Calu3 (cell line): Measurements from ENCODE around the gene SUFU. TPM values are rescaled to one million over a fixed set of nuclear protein-coding genes. Genes with fewer than 3 reads are reported as not detected.

Source experiments
- BruUV-seq: library from RNA; stranded (reverse); fragments of 400-500 nt; replicated peaks from 2 replicates; lab custom pipeline; 2021; lab: Mats Ljungman, UMichigan
- CTCF ChIA-PET: fragments of 300-600 bp; sonication (Branson Sonifier 250); formaldehyde crosslinking; loops from one replicate; lab custom pipeline; 2022; ENCODE audit warnings: antibody characterized with exemption; lab: Charles Lee
- DNase-seq: peaks from one replicate; pipeline ENCODE4 v3.0.0; 2022
- H3K27ac Mint-ChIP-seq: one replicate; pipeline ENCODE4 v1.8.0; 2022; ENCODE audit warnings: mixed read lengths; ENCODE audit not compliant: unreplicated experiment
- H3K27me3 Mint-ChIP-seq: one replicate; pipeline ENCODE4 v1.8.0; 2022; ENCODE audit warnings: mixed read lengths; ENCODE audit not compliant: unreplicated experiment
- H3K36me3 Mint-ChIP-seq: one replicate; pipeline ENCODE4 v1.8.0; 2022; ENCODE audit warnings: mild to moderate bottlenecking, moderate library complexity, mixed read lengths; ENCODE audit not compliant: insufficient read depth, unreplicated experiment
- H3K4me1 Mint-ChIP-seq: one replicate; pipeline ENCODE4 v1.8.0; 2022; ENCODE audit warnings: mild to moderate bottlenecking, low read depth, mixed read lengths; ENCODE audit not compliant: unreplicated experiment
- H3K4me3 Mint-ChIP-seq: one replicate; pipeline ENCODE4 v1.8.0; 2022; ENCODE audit warnings: mild to moderate bottlenecking, low read depth, moderate library complexity, mixed read lengths; ENCODE audit not compliant: unreplicated experiment
- H3K9me3 Mint-ChIP-seq: one replicate; pipeline ENCODE4 v1.8.0; 2022; ENCODE audit warnings: low read depth, mixed read lengths; ENCODE audit not compliant: unreplicated experiment
- intact Hi-C: fragments of 100-400 bp; cut with micrococcal nuclease; formaldehyde crosslinking; loops from one replicate; pipeline ENCODE4 v1.10.0; 2022; ENCODE audit not compliant: unreplicated experiment
- total RNA-seq: library from RNA; stranded (reverse); gene quantifications from 2 replicates; pipeline ENCODE4 v1.2.3, GENCODE V29; 2022
- TF ChIP-seq, protein P1 (sequence below): fragments of 200-600 bp; IDR thresholded peaks from one replicate; pipeline ENCODE4 v1.8.0; 2022; ENCODE audit warnings: antibody characterized with exemption; ENCODE audit not compliant: unreplicated experiment

The SUFU gene
- total RNA-seq, 1 experiment from 2014 or later: 7.0 TPM

DNA sequence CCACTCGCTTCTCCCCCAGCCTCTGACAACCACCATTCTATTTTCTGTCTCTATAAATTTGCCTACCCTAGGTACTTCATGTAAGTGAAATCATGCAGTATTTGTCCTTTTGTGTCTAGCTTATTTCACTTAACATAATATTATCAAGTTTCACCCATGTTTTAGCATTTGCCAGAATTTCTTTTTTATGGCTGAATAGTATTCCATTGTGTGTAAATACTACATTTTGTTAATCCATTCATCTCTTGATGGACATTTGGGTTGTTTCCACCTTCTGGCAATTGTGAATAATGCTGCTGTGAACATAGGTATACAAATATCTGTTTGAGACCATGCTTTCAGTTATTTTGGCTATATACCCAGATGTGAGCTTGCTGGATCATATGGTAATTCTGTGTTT, 83.1 kb downstream of the SUFU start:
- no peak for DNase-seq
- no peaks in the 10 kb centered on the region for H3K4me1 Mint-ChIP-seq
- H3K4me3 Mint-ChIP-seq: no peak overlapping the region
- TF ChIP-seq, protein P1, sequence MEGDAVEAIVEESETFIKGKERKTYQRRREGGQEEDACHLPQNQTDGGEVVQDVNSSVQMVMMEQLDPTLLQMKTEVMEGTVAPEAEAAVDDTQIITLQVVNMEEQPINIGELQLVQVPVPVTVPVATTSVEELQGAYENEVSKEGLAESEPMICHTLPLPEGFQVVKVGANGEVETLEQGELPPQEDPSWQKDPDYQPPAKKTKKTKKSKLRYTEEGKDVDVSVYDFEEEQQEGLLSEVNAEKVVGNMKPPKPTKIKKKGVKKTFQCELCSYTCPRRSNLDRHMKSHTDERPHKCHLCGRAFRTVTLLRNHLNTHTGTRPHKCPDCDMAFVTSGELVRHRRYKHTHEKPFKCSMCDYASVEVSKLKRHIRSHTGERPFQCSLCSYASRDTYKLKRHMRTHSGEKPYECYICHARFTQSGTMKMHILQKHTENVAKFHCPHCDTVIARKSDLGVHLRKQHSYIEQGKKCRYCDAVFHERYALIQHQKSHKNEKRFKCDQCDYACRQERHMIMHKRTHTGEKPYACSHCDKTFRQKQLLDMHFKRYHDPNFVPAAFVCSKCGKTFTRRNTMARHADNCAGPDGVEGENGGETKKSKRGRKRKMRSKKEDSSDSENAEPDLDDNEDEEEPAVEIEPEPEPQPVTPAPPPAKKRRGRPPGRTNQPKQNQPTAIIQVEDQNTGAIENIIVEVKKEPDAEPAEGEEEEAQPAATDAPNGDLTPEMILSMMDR: no peak
- CTCF ChIA-PET: no interaction called here
- H3K9me3 Mint-ChIP-seq: no peaks in the 10 kb centered on the region
- no peak overlapping the region for H3K27ac Mint-ChIP-seq
- intact Hi-C loops: no loop called here
- BruUV-seq: no TSS peak
- H3K27me3 Mint-ChIP-seq: no peaks in the 10 kb centered on the region
- no peaks in the 10 kb centered on the region for H3K36me3 Mint-ChIP-seq

- H3K36me3 Mint-ChIP-seq: no peaks in the 10 kb centered on the region
- CTCF ChIA-PET: no interaction called here
- H3K27me3 Mint-ChIP-seq: no peaks in the 10 kb centered on the region
- DNase-seq: no peak
- H3K4me3 Mint-ChIP-seq: no peak overlapping the region
- no peak overlapping the region for H3K27ac Mint-ChIP-seq
- no peaks in the 10 kb centered on the region for H3K9me3 Mint-ChIP-seq
- TF ChIP-seq, protein P1: no peak
- intact Hi-C loops: no loop called here
- no peaks in the 10 kb centered on the region for H3K4me1 Mint-ChIP-seq
- BruUV-seq: no TSS peak
These were observed 85.1 kb downstream of the SUFU start for GRCh38 chr10:102588875-102589274.

GRCh38 chr10:102593074-102593803, 89.5 kb downstream of the SUFU start:
- TF ChIP-seq, protein P1: no peak
- DNase-seq: no peak
- intact Hi-C loops: no loop called here
- CTCF ChIA-PET: no interaction called here
- Mint-ChIP-seq H3K9me3 (no peaks in the 10 kb centered on the region), H3K36me3 (no peaks in the 10 kb centered on the region), H3K4me1 (no peaks in the 10 kb centered on the region), H3K4me3 (no peak overlapping the region), H3K27ac (no peak overlapping the region), H3K27me3 (no peaks in the 10 kb centered on the region)
- BruUV-seq: no TSS peak

DNA sequence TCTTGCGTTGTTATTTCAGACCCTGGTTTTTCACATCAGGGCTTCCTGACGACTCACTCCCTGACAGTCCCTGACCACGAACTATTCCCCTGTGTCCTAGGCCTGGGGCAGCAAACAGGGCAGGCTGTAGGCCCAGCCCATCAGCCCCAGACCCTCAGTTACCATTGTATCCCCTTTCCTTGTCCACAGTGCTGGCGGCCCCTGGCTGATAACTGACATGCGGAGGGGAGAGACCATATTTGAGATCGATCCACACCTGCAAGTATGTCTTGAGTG, 90.0 kb downstream of the SUFU start:
- CTCF ChIA-PET: interaction anchor here (0.5 kb wide), 1 partner anchor 205 kb away, joined by 3 read pairs; no protein-coding TSS in a partner anchor
- BruUV-seq: no TSS peak
- TF ChIP-seq, protein P1: no peak
- Mint-ChIP-seq H3K36me3 (no peaks in the 10 kb centered on the region), H3K4me3 (no peak overlapping the region), H3K9me3 (no peaks in the 10 kb centered on the region), H3K27me3 (no peaks in the 10 kb centered on the region), H3K27ac (no peak overlapping the region), H3K4me1 (no peaks in the 10 kb centered on the region)
- intact Hi-C loops: no loop called here
- DNase-seq: no peak
